ENCODE measurements around the gene CAMK2N1.

The CAMK2N1 gene

DNA sequence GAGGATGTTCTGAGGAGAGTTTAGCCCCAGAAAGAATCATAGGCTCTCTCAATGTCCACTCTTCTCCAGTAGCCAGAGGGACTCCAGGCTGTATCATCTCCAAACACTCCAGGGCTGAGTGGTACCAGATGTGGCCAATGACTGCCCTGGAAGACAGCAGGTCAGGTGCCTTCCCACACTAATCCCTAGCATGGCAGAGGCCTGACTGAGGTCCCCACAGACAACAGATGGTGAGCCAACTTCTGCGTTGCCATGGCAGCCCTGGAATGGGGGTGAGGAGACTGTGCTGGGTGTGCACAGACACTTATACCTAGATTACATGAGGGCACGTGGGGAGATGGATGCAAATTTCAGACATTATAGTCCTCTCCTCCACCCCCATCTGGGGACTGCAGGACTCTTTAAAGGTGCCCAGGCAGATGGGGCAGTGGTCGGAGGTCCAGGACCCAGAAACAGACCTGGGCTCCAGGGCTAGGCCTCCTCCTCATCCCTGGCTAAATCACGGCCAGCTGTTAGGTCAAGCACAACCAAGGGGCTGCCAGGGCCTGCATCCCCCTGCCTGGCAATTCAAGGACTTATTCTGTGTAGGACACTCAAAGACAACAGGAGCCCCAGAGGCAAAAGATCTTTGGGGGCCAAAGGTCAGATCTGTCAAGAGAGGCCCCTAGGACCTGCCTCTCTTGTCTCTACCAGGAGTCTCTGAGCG is 42.9 kb downstream of the CAMK2N1 start:
- no peak for DNase-seq

DNA sequence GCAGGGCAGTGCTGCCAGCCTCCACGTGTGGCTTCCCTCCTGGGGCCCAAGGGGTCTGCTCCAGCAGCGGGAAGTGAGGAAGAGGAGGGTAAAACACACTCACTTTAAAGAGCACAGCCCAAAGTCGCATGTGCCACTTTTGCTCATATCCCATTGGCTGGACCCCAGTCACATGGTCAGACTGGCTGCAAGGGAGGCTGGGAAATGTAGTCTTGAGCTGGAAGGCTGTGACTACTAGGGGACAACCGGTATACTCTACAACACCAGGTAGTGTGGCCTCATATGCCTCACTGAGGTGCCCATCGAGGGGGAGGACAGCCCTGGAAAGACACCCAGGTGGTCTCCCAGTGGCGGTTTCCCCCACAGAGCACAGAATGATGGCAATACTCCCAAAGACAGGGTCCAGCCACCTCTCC is 45.2 kb downstream of the CAMK2N1 start:
- DNase-seq: peak; percentile 12

DNA sequence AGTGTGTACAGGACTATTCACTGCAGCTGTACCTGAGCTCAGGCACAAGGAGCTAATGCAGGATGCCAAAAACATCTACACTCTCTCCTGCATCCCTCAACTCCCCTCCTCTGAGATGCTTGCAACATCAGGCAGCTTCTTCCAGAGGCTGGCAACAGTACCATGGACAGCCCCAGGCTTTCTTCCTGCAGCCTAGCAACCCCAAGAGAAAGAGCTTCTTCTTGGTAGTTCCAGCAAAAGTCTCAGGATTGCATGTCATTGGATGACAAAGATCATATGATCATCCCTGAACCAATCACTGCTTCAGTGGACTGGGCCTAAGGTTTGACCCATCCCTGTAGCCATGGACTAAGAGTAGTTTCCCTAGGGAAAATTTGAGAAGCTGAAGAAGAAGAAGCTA is 46.7 kb downstream of the CAMK2N1 start:
- DNase-seq: peak; percentile 32

DNA sequence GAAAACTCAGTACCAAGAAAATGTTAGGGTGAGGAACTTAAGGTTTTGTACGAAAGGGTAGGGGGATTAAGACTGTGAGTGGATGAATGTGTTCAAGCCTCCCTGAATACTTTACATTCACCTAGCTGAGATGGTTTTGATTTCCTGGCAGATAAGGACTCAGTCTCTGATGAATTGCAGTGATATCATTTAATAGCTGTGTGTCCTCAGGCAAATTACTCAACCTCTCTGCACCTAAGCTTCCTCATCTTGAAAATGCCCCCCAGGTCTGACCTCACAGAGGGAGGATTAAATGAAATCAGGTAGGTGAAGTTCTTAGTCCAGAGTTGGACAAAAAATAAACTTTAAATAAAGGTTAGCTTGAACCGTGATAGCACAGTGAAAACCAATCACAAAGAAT is 48.4 kb downstream of the CAMK2N1 start:
- DNase-seq: no peak

DNA sequence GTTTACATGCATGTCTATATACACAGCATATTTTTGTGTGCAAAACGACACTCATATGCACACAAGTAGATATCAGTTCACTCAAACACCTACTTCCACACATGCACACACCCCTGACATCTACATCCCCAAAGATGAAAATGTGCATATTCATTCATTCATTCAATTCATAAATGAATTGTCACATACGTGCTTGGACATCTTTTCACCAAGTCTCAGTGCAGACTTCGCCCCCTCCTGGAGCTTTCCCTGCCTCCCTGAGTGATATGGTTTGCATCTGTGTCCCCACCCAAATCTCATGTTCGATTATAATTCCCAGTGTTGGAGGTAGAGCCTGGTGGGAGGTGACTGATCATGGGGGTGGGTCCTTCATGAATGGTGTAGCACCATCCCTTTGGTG is 53.1 kb downstream of the CAMK2N1 start:
- no peak for DNase-seq
